ENCODE data around the gene RAB8B.

The RAB8B gene

GRCh38 chr15:63172851-63173451, 16.5 kb upstream of the RAB8B start:
- Mint-ChIP-seq H3K27me3 (ENCODE audit: low read depth, poor library complexity) (no peaks in the 10 kb centered on the region), H3K4me3 (no peak overlapping the region), H3K9me3 (no peaks in the 10 kb centered on the region), H3K36me3 (ENCODE audit: low read depth) (no peaks in the 10 kb centered on the region), H3K4me1 (peaks cover 13% of the 10 kb centered on the region), H3K27ac (no peak overlapping the region)
- no peak for TF ChIP-seq CTCF (IDR thresholded peaks at IDR 0.05)
- DNase-seq = peak; percentile 20

- H3K27me3 Mint-ChIP-seq (ENCODE audit: low read depth, poor library complexity) = peaks cover 2% of the 10 kb centered on the region
- no peaks in the 10 kb centered on the region for H3K9me3 Mint-ChIP-seq
- peaks cover 15% of the 10 kb centered on the region for H3K4me1 Mint-ChIP-seq
- DNase-seq = no peak
- H3K4me3 Mint-ChIP-seq = no peak overlapping the region
- no peak for TF ChIP-seq CTCF (IDR thresholded peaks at IDR 0.05)
- H3K27ac Mint-ChIP-seq = no peak overlapping the region
- no peaks in the 10 kb centered on the region for H3K36me3 Mint-ChIP-seq (ENCODE audit: low read depth)
These were observed 13.1 kb upstream of the RAB8B start for GRCh38 chr15:63176302-63176701.

- Mint-ChIP-seq H3K27ac (no peak overlapping the region), H3K4me1 (peaks cover 8% of the 10 kb centered on the region), H3K27me3 (ENCODE audit: low read depth, poor library complexity) (peaks cover 2% of the 10 kb centered on the region), H3K4me3 (no peak overlapping the region), H3K9me3 (no peaks in the 10 kb centered on the region), H3K36me3 (ENCODE audit: low read depth) (no peaks in the 10 kb centered on the region)
- no peak for DNase-seq
- no peak for TF ChIP-seq CTCF (IDR thresholded peaks at IDR 0.05)
These were observed 11.4 kb upstream of the RAB8B start for GRCh38 chr15:63178034-63178433.

- H3K4me3 Mint-ChIP-seq = no peak overlapping the region
- peaks cover 2% of the 10 kb centered on the region for H3K27me3 Mint-ChIP-seq (ENCODE audit: low read depth, poor library complexity)
- no peaks in the 10 kb centered on the region for H3K9me3 Mint-ChIP-seq
- H3K27ac Mint-ChIP-seq = no peak overlapping the region
- peaks cover 5% of the 10 kb centered on the region for H3K4me1 Mint-ChIP-seq
- DNase-seq = no peak
- TF ChIP-seq CTCF (IDR thresholded peaks at IDR 0.05) = no peak
- H3K36me3 Mint-ChIP-seq (ENCODE audit: low read depth) = no peaks in the 10 kb centered on the region
These were observed 8.7 kb upstream of the RAB8B start for GRCh38 chr15:63180746-63181145.

- no peak for TF ChIP-seq CTCF (IDR thresholded peaks at IDR 0.05)
- Mint-ChIP-seq H3K27ac (no peak overlapping the region), H3K36me3 (ENCODE audit: low read depth) (no peaks in the 10 kb centered on the region)
These were observed 7.8 kb upstream of the RAB8B start for GRCh38 chr15:63181648-63182047.

GRCh38 chr15:63185206-63185605, 4.2 kb upstream of the RAB8B start:
- Mint-ChIP-seq H3K4me3 (no peak overlapping the region), H3K36me3 (ENCODE audit: low read depth) (no peaks in the 10 kb centered on the region), H3K27me3 (ENCODE audit: low read depth, poor library complexity) (peaks cover 8% of the 10 kb centered on the region), H3K4me1 (peaks cover 16% of the 10 kb centered on the region), H3K9me3 (no peaks in the 10 kb centered on the region), H3K27ac (no peak overlapping the region)
- no peak for DNase-seq
- no peak for TF ChIP-seq CTCF (IDR thresholded peaks at IDR 0.05)

More at GRCh38 chr15:63181648-63182047, 7.8 kb upstream of the RAB8B start:
- Mint-ChIP-seq H3K9me3 (no peaks in the 10 kb centered on the region), H3K4me3 (no peak overlapping the region), H3K4me1 (peaks cover 5% of the 10 kb centered on the region), H3K27me3 (ENCODE audit: low read depth, poor library complexity) (peaks cover 10% of the 10 kb centered on the region)
- DNase-seq = no peak
